Measurements from ENCODE around the gene GNG12.
A peak's percentile ranks its signal among the peaks of the same experiment; 100 is the strongest.

GNG12 gene

GRCh38 chr1:67785847-67786753, 47.2 kb downstream of the GNG12 start:
- DNase-seq (ENCODE audit: low spot score) = no peak

GRCh38 chr1:67784545-67785186, 48.6 kb downstream of the GNG12 start:
- DNase-seq (ENCODE audit: low spot score) = no peak

GRCh38 chr1:67780637-67781036, 52.6 kb downstream of the GNG12 start:
- no peak for DNase-seq (ENCODE audit: low spot score)

GRCh38 chr1:67777440-67777839, 55.8 kb downstream of the GNG12 start:
- no peak for DNase-seq (ENCODE audit: low spot score)

- no peak for DNase-seq (ENCODE audit: low spot score)
Observed at GRCh38 chr1:67777016-67777415, 56.3 kb downstream of the GNG12 start.

GRCh38 chr1:67773462-67773861, 59.8 kb downstream of the GNG12 start:
- no peak for DNase-seq (ENCODE audit: low spot score)

- no peak for DNase-seq (ENCODE audit: low spot score)
Observed at GRCh38 chr1:67771749-67772148, 61.5 kb downstream of the GNG12 start.

GRCh38 chr1:67771152-67771551, 62.1 kb downstream of the GNG12 start:
- no peak for DNase-seq (ENCODE audit: low spot score)

GRCh38 chr1:67769633-67770256, 63.5 kb downstream of the GNG12 start:
- no peak for DNase-seq (ENCODE audit: low spot score)

GRCh38 chr1:67768480-67768879, 64.8 kb downstream of the GNG12 start:
- no peak for DNase-seq (ENCODE audit: low spot score)

GRCh38 chr1:67767103-67767782, 66.0 kb downstream of the GNG12 start:
- no peak for DNase-seq (ENCODE audit: low spot score)

GRCh38 chr1:67766141-67766978, 66.9 kb downstream of the GNG12 start:
- peak; percentile 21 for DNase-seq (ENCODE audit: low spot score)

- no peak for DNase-seq (ENCODE audit: low spot score)
Observed at GRCh38 chr1:67764633-67765032, 68.6 kb downstream of the GNG12 start.

- no peak for DNase-seq (ENCODE audit: low spot score)
Observed at GRCh38 chr1:67761730-67762129, 71.5 kb downstream of the GNG12 start.

GRCh38 chr1:67761091-67761490, 72.2 kb downstream of the GNG12 start:
- DNase-seq (ENCODE audit: low spot score) = no peak

GRCh38 chr1:67760030-67760821, 73.0 kb downstream of the GNG12 start:
- peak; percentile 42 for DNase-seq (ENCODE audit: low spot score)

GRCh38 chr1:67759692-67760029, 73.6 kb downstream of the GNG12 start:
- no peak for DNase-seq (ENCODE audit: low spot score)

GRCh38 chr1:67759066-67759465, 74.2 kb downstream of the GNG12 start:
- no peak for DNase-seq (ENCODE audit: low spot score)

- DNase-seq (ENCODE audit: low spot score) = no peak
Observed at GRCh38 chr1:67755619-67756018, 77.6 kb downstream of the GNG12 start.

GRCh38 chr1:67755160-67755559, 78.1 kb downstream of the GNG12 start:
- DNase-seq (ENCODE audit: low spot score) = no peak

GRCh38 chr1:67754526-67754920, 78.7 kb downstream of the GNG12 start:
- DNase-seq (ENCODE audit: low spot score) = no peak
